NCI-H2171 (cell line): ENCODE results near the gene NHS.
A peak's percentile ranks its signal among the peaks of the same experiment; 100 is the strongest.
"Not testable (repeated sequence)": the region's sequence is repeated elsewhere in the genome, so short reads cannot be mapped to it uniquely, and the experiment has no call there.

ENCODE experiments used
- DNase-seq: peaks from one replicate; lab custom pipeline; 2025; lab: John Stamatoyannopoulos, UW

NHS gene

DNA sequence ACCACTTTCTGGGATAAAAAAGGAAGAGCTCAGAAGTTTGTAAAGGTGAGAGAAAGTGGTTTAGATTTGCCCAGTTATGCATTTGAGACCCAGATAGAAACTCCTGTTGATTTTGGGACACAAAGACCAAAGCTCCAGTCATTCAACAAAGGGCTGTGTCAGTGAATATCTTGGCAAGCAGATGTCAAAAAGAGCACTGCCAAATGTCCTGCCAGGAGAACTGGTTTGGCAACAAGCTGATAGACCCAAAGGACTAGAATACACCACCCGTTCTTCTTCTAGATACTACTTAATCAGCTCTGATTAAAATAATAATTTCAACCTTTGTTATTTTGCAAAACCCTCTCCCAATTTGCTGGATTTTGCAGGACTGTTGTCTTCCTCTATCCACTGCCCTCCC lies 121.4 kb downstream of the NHS start:
- no peak for DNase-seq

DNA sequence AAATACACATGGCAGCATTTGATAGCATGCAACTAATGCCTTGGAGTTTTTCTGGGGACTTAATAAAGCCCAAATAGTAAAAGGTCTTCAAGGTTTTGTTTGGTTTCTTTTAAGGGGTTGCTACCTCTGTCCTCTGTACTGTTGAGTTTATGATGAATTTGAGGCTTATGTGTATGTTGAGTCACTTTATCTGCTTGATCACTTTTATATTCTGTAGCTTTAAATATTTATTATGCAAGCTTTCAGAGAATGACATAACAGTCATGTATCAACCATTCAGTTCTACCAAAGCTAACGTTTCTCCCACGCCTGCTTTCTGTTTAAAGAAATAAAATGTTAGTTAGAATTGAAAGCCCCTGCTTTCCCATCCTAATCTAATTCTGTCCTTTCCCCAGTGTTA lies 122.2 kb downstream of the NHS start:
- no peak for DNase-seq

DNA sequence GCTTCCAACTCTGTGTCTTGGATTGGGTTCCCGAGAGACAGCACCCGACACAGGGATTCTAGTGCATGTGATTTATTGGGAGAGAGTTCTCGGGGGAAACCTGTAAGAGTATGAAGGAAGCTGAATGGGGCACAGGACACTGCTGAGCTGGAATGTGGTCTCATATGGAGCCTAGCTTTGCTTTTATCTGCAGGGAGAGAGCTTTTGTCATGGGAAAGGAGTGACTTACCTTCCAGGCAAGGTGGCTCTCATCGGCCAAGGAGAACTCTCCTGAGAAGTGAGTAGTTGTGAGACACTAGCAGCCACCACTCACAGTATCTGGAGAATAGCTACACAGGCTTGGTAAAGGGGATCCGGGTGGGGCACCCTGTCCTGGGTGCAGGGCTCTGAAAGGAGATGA lies 124.5 kb downstream of the NHS start:
- no peak for DNase-seq

DNA sequence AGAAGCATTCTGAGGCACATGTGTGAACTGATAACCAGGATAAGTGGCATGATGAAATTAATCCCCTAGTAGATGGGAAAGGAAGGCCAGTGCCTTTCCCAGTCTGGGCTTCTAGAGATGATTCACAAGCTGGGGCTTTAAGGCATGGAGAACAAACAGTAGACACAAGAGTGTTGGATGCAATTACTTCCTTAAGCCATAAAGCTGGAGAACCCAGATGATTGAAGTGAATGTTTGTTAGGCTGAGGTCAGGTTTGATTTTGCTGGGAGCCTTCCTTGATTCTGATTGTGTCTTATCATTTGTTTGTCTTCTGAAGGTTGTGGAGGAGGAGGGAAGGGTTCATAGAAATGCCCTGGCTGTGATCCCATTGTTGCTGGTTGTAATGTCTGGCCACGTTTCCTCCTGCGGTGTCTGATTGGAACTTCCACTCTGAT lies 125.2 kb downstream of the NHS start:
- DNase-seq, result no peak

DNA sequence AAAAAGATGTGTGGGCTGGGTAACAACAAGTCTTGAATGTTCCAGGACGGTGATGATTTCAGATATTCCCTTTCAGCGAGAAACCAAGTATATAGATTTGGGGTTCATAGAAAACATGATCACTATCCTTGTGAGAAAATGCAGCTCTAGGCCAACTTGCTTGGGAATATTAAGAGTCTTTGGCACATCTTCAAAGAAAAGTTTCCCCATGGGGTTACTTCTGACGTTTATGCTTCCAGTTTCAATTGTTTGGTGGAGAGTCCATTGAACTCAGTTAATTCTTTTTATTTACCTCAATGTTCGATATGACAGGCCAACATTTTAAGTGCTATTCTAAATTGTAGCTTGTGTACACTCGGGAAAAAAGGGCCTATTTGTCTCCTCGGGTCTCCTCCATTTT lies 126.7 kb downstream of the NHS start:
- no peak for DNase-seq

DNA sequence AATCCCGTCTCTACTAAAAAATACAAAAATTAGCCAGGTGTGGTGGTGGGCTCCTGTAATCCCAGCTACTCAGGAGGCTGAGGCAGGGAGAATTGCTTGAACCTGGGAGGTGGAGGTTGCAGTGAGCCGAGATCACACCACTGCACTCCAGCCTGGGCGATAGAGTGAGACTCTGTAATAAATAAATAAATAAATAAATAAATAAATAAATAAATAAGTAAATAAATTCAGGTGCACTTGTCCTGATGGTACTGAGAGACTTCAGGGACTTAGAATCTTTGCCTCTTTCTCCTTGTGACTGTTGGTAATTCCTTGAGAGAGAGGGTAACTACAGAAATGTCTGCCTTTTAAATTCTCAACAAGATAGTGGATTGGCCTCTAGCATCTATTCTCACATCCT lies 131.4 kb downstream of the NHS start:
- not testable (repeated sequence) for DNase-seq

DNA sequence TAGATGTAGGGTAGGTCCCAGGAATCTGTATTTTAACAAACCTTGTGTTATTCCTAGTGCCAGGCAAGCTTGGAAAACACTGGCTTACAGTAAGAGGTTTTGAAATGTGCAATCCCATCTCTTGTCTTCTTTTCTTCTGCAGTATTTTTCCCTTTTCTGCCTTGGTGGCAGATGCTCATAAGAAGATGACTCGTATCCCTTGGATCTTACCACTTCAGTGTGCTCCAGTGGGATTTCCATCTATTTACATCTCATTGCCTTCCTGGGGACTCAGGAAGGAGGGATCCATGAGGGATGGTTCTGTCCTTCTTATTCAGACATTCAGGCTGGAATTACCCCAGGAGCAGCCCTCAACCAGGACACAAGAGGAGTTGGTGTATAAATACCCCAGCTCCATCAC lies 136.6 kb downstream of the NHS start:
- no peak for DNase-seq

DNA sequence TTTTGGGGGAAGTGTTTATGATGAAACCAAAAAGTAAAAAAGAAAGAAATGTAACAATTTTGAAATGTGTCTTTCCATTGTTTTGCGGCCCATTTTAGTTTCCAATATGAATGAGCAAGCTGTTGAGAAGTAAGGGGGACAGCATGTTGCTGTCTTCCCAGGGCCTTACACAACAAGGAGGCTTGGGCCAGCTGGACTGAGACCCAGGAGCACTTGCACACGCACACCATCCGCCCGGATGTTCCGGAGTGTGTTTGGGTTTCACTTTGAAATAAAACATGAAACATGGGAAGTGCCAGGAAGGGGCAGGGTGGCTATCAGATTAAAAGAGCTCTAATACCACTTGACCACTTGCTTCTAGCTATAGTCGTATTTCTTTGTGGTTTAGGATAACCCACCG lies 144.4 kb downstream of the NHS start:
- no peak for DNase-seq

DNA sequence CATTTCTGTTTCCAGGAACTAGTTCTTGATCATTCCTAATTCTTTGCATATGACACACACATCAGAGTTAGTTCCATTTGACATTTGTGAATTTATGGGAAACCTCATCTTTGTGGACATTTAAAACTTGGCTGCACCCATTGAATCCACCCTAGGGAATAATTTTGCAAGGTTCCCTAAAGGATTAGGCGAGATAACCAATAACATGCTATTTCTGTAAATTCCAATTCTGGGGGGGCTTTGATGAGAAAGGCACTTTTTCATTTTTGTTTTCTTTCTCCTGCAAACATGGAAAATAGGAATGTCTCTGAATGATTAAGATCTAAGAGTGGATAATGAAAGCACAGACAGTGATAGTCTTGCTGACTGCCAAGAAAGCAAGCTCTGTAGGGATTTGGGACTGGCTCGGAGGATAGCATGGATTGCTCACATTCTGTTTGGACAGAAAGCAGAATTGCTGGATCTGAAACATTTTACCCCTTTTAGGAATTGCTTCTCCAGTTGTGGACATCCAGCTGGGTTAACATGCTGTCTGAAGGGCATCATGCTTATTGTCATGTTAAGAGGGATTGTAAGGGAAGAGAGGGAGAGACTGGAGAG lies 145.1 kb downstream of the NHS start:
- DNase-seq, result no peak

DNA sequence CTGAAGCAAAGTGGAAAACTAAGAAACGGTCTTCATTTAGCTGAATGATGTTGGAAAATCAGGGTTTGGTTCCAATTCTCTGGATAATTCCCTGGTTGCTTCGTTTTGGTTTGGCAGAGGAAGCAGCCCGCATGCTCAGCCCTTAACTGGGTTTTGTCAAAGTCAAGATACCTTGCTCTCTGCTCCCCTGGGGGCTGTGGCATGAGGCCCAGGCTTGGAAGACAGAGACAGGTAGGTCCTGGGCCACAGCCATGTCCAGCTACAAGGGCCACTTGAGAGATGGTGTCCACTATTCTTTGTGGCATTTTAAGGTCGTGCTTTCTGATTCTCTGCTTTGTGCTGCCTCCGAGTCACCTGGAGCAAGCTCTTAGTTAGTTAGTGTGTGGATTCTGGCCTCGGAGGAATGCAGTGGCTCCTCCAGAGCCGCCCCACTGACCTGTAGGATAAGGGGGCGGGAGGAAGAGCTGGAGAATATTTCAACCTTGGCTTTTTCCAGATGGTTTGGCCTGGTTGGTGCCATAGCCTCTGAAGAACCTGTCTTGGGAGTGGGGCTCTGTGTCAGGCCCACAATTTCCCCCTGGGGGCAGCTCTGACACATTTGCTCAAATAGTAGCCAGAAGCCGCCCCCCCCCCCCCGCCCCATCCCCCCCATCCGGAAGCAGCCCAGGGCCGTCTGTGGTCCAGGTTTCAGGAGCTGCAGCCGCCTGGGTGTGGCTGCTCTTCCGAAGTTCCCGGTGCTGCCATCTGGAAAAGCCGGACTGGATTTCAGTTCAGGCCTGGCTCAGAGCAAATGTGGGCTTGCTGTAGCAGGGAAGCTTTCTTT lies 147.1 kb downstream of the NHS start:
- peak; percentile 15 for DNase-seq

DNA sequence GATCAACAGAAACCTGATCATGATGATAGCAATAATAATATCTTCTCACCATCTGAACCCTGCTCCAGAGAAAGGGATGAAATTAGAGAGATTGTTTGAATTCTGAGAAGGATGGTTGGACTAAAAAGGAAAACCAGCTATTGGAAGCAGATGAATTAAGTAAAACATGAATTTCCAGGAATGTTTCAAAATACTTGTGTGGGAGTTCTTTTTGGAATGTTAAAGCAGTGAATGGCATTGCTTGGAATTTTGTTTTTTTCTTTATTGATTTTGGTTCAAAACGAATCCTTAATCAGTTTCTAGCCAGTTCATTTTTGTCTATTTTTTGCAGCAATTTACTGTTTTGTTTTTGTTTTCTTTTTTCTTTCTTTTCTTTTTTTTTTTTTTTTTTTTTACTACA lies 150.3 kb downstream of the NHS start:
- no peak for DNase-seq

DNA sequence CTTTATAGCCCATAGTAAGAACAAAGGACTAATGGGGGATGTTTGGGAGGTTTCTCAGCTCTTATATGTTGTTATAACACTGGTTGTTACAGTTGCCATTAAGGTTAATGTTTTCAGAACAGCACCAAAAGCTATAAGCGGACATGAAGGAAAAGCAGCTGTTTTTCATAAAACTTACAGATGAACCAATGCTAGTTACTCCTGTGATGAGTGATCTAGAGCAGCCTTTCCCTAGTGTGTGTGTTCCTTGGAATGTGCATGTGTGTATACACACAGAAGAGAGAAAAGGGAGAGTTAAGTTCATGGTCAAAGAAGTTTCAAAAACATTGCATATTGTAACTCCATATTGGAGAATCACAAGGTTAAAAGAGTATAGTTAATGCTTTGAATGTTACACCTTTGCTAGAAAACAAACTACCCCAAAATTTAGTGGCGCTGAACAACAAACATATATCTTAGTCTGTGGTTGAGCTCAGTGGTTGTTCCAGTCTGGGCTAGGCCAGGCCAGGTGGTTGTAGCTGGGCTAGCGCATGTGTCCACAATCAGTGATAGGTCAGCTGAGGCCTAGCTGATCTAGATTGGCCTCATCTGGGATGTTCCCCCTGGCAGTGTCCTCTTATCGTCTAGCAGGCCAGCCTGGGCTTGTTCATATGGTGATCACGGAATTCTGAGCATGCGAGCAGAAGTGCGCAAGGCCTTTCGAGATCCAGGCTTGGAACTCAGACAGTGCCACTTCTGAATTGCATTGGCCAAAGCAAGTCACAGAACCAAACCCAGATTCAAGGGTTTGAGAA lies 151.0 kb downstream of the NHS start:
- DNase-seq, result no peak

DNA sequence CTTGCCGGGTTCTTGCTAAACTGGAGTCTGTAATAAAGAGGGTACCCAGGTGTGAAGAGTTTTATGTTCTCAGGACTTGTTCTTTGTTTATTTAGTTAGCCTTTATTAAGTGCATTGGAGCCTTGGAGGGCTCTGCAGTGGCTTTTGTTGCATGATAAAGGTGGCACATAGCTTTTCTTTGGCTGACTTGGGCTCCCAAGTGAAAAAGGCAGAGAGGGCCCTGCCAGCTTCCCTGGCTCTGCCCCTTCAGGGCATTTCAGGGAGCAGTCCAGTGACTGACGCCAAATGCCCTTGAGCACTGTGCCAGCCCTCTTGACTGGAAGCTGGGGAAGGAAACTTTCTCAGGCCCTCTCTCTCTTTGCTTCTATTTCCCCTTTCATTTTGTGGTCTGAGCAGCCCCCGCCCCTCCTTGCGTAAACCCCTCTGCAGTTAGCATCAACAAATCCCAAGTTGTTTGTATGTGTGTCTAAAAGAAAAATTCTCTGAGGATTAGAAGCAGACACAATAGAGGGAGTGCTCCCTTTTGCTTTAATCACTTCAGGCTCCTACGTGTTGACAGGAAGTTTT lies 152.2 kb downstream of the NHS start:
- DNase-seq, result no peak

DNA sequence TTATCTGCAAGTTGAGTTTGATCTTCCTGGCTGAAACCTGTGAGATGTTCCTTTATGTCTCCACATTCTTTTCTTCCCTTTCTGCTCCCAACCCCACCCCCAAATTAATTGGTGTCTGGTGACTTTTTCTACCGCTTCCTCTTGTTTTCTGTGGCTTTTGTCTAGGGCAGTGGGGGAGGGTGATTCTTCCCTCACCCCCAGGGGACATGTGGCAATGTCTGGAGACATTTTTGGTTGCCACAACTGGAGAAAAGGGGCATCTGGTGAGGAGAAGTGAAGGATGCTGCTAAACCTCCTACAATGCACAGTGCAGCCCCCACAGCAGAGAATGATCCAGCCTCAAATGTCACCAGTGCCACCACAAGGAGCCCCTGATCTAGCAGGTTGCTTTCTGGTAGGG lies 152.9 kb downstream of the NHS start:
- DNase-seq, result no peak

DNA sequence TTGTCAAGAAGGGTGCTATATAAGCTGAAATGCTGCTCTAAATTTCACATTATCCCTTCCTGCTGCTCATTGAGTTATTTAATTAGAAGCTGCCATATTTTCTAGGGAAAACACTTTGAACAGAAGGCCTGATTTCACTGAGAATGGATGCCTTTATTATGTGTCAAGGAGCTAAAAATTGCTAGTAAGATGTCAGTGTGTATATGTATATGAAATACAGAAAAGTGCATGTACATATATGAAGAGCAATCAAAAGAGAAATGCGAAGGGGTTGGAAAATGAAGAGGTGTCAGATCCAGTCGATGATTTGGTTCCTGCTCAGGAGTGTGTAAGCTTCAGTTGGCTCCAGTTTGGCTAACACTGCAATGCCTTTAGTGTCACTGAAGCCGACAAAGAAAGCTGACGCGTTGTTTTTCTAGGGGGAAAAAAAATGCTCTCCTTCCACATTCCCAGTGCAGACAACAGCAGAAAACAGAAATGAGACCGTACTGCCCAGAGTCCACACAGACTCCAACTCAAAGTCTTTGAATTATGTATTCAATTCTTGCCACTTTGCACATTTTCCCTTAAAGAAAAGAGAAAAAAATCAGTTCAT lies 154.2 kb downstream of the NHS start:
- no peak for DNase-seq

DNA sequence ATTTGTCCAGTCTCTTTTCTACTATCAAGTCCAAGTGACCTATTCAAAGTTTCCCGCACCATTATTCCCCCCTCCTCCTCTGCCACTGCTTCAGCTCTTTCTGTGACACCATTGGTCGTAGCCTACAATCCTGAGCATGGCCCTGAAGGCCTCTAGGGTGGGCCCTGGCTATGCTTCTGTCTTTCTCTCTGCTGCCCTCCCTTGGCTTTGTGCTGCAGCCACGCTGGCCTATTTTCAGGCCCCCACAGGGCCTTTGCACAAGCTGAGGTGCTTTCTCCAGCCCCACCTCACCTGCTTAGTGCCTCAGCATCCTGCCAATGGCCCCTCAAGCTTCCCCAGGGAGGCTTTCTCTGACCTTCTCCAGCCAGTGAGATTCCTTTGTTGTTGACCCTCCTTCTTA lies 156.5 kb downstream of the NHS start:
- DNase-seq, result no peak

DNA sequence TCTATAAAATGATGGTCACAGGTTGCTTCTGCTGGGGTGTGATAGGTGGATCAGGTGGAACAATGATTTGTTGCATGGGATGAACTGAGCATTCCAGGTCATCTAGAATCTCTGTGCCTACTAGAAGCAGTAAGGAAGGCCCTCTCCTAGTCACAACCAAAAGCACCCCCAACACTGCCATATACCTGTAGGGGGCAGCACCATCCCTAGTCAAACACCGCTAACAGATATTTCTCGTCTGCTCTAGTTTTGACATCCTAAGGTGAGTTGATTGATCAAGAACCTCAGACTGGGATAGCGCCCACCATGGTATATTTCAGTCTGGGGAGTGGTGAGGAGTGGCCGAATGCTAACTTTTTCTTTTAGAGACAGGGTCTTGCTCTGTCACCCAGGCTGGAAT lies 160.2 kb downstream of the NHS start:
- no peak for DNase-seq

DNA sequence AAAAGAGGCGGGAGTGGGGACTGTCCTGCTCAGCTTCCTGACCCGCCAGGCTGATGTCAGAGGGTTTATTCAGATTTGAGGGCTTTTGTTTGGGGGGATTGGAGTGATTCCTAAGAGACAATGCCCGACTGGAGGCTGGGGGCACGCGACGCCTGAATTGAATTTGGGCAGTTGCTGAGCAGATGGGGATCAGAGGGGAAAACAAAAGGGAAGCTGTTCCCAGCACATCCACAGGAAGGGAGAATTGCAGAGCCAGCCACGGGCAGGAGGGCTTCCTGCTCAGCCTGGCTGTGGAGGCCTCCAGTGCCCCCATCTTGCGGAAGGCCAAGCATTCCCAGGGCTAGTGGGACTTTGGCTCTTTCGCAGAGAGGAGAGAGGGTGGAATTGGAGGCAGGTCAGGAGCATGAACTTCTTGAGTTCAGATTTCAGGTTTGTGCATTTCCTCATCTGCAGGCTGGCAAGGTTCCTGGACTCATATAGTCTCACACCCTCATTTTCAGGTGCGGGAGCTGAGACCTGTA lies 162.8 kb downstream of the NHS start:
- DNase-seq, result no peak

DNA sequence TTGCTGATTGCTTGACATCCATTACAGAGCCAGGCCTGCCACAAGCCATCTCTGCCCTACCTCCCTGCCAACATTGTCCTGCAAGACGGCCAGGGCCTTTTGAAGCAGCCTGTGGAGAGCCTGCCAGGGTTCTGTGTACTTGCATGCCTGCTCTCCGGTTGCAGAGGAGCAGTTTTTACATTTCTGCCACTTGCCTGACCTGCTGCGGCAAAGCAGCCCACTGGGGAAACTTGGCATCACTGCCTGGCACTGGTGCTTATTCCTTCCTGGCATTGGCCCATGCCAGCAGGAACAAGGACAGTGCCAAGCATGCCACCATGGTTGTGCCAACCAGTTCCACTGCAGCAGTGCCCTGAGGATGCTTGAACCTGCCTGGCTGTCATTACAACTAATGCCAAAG lies 167.1 kb downstream of the NHS start:
- DNase-seq, result no peak

DNA sequence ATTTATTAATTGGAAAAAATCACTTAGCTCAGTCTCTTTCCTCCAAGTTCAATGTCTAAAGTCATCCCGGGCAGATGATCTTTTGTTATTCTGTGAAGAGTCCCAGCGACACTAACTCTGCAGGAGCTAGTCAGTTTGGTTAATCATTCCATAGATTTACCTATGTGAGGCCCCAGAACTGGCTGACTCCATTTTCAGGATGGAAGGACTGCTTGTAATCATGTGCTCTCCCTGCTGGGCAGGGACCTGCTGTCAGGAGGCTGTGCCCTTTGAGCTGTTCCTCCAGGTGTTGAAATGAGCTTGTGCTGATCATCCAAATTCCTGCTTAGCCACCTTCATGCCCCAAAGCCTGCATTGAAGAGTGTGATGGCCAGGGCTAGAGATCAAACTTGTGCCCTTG lies 169.8 kb downstream of the NHS start:
- no peak for DNase-seq

DNA sequence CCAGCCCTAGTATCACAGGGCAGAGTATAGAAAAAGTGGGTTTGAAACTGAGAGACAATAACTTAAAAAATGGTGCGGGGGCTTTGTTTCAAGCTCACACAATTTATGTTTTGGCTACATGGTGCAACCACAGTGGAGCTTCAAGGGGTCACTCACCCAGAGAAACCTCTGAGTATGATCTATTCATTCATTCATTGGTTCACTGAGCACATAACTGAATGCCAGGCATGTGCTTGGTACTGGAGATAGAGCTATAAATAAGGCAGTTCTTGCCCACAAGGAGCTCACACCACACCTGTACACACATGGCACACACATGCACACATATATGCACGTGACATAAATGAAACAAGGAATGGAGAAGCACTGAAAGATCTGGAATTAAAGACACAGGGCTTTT lies 171.4 kb downstream of the NHS start:
- DNase-seq, result no peak

DNA sequence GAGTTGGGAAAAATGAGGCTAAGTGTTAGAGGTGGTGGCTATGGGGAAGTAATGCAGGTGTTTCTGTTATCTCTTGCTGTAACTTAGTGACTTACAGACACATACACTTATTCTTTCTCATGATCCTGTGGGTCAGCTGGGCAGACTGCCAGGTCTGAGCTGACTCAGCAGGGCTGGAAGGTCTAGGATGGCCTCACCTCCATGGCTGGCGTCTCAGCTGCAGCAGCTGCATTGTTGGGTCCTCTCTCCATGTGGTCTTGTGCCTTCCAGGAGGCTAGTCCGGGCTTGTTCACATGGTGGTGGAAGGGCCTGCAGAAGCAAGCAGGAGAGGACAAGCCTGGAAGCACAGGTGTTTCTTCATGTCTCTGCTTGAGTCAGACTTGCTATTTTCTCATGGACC lies 172.7 kb downstream of the NHS start:
- DNase-seq, result no peak
